ENCODE results near the gene TYRP1. TPM values are rescaled to one million over a fixed set of nuclear protein-coding genes. Genes with fewer than 3 reads are reported as not detected.

The TYRP1 gene
- total RNA-seq, 6 experiments from 2014 or later: not detected

GRCh38 chr9:12740845-12741244 is 47.7 kb downstream of the TYRP1 start:
- intact Hi-C loops (cut with DNase I): no loop called here
- no peak overlapping the region for H3K27ac ChIP-seq
- H3K4me1 ChIP-seq: no peaks in the 10 kb centered on the region
- no peaks in the 10 kb centered on the region for H3K27me3 ChIP-seq
- TF ChIP-seq POLR2A (IDR thresholded peaks at IDR 0.05) (no peak), CTCF (IDR thresholded peaks at IDR 0.05) (no peak)
- no peaks in the 10 kb centered on the region for H3K9me3 ChIP-seq
- 59% methylated on average over 2 of the region's 2 CpGs for WGBS (ENCODE audit: insufficient coverage, low coverage, low lambda C conversion rate, missing lambda C conversion rate)
- DNase-seq: no peak
- ATAC-seq: no peak
- H3K36me3 ChIP-seq: no peaks in the 10 kb centered on the region
- H3K4me3 ChIP-seq: no peak overlapping the region

- DNase-seq (no peak), ATAC-seq (no peak)
- TF ChIP-seq CTCF (IDR thresholded peaks at IDR 0.05) (no peak), POLR2A (IDR thresholded peaks at IDR 0.05) (no peak)
- Histone ChIP-seq H3K9me3 (no peaks in the 10 kb centered on the region), H3K4me1 (no peaks in the 10 kb centered on the region), H3K27ac (no peak overlapping the region), H3K36me3 (no peaks in the 10 kb centered on the region), H3K4me3 (no peak overlapping the region), H3K27me3 (no peaks in the 10 kb centered on the region)
- WGBS (ENCODE audit: insufficient coverage, low coverage, low lambda C conversion rate, missing lambda C conversion rate): 89% methylated on average over 1 of the region's 1 CpG
- intact Hi-C loops (cut with DNase I): no loop called here
These were observed 54.8 kb downstream of the TYRP1 start for GRCh38 chr9:12748016-12748415.

GRCh38 chr9:12748954-12749353 is 55.8 kb downstream of the TYRP1 start:
- intact Hi-C loops (cut with DNase I): no loop called here
- H3K27ac ChIP-seq: no peak overlapping the region
- no peaks in the 10 kb centered on the region for H3K9me3 ChIP-seq
- H3K4me1 ChIP-seq: no peaks in the 10 kb centered on the region
- no peak for DNase-seq
- H3K4me3 ChIP-seq: no peak overlapping the region
- TF ChIP-seq CTCF (IDR thresholded peaks at IDR 0.05) (no peak), POLR2A (IDR thresholded peaks at IDR 0.05) (no peak)
- ATAC-seq: no peak
- no peaks in the 10 kb centered on the region for H3K36me3 ChIP-seq
- no peaks in the 10 kb centered on the region for H3K27me3 ChIP-seq

- 88% methylated on average over 3 of the region's 3 CpGs for WGBS (ENCODE audit: insufficient coverage, low coverage, low lambda C conversion rate, missing lambda C conversion rate)
- Histone ChIP-seq H3K4me1 (no peaks in the 10 kb centered on the region), H3K4me3 (no peak overlapping the region), H3K27me3 (no peaks in the 10 kb centered on the region), H3K36me3 (no peaks in the 10 kb centered on the region), H3K9me3 (no peaks in the 10 kb centered on the region), H3K27ac (no peak overlapping the region)
- no peak for DNase-seq
- intact Hi-C loops (cut with DNase I): no loop called here
- TF ChIP-seq CTCF (IDR thresholded peaks at IDR 0.05): no peak
- no peak for TF ChIP-seq POLR2A (IDR thresholded peaks at IDR 0.05)
- no peak for ATAC-seq
These were observed 60.7 kb downstream of the TYRP1 start for GRCh38 chr9:12753931-12754330.

GRCh38 chr9:12759761-12760160 is 66.6 kb downstream of the TYRP1 start:
- peak; percentile 64 to 84 (median 73) for ATAC-seq
- TF ChIP-seq CTCF (IDR thresholded peaks at IDR 0.05) (no peak), POLR2A (IDR thresholded peaks at IDR 0.05) (no peak)
- intact Hi-C loops (cut with DNase I): no loop called here
- Histone ChIP-seq H3K27me3 (no peaks in the 10 kb centered on the region), H3K4me3 (no peak overlapping the region), H3K36me3 (no peaks in the 10 kb centered on the region), H3K27ac (no peak overlapping the region), H3K9me3 (no peaks in the 10 kb centered on the region), H3K4me1 (peaks cover 0 to 4% (median 0%) of the 10 kb centered on the region in 4 donors)
- DNase-seq: no peak
- WGBS (ENCODE audit: insufficient coverage, low coverage, low lambda C conversion rate, missing lambda C conversion rate): 73% methylated on average over 1 of the region's 1 CpG
